H1 (cell line): ENCODE results near the gene NRTN. TPM values are rescaled to one million over a fixed set of nuclear protein-coding genes. Genes with fewer than 3 reads are reported as not detected.
A peak's percentile ranks its signal among the peaks of the same experiment; 100 is the strongest.

Source experiments
- CTCF ChIA-PET: fragments of 300-600 bp; sonication (Branson Sonifier 250); formaldehyde crosslinking; loops from one replicate; lab custom pipeline; 2021; ENCODE audit not compliant: partially characterized antibody; lab: Charles Lee
- POLR2A ChIA-PET: fragments of 300-600 bp; sonication (Branson Sonifier 250); formaldehyde crosslinking; loops from one replicate; lab custom pipeline; 2021; ENCODE audit warnings: inconsistent platforms; ENCODE audit not compliant: partially characterized antibody; lab: Charles Lee
- DNase-seq, 2 experiments: peaks; one replicate each; pipeline versions ENCODE4 v3.0.0 to v3.0.0-alpha.2; 2010 to 2022; ENCODE audit warnings: low spot score in 2 of 2, low read depth in 1 of 2, mixed read lengths in 1 of 2
- FAIRE-seq: peaks from 2 replicates; lab custom pipeline; 2011; peaks lifted over from hg19 to GRCh38; lab: Jason Lieb, UNC
- H2AFZ ChIP-seq: 2 replicates; pipeline ENCODE4 v1.8.1; 2012; ENCODE audit warnings: low read length, inconsistent platforms
- H2AK5ac ChIP-seq: 2 replicates; pipeline ENCODE4 v1.6.1; 2013; ENCODE audit warnings: low read depth, low read length
- H2BK120ac ChIP-seq: replicated peaks from 2 replicates; pipeline ENCODE3; 2013; ENCODE audit warnings: low read depth, low read length, inconsistent platforms
- H2BK12ac ChIP-seq: 2 replicates; pipeline ENCODE4 v1.6.1; 2013; ENCODE audit warnings: low read depth, low read length
- H2BK15ac ChIP-seq: 2 replicates; pipeline ENCODE4 v1.6.1; 2013; ENCODE audit warnings: low read length
- H2BK20ac ChIP-seq: 2 replicates; pipeline ENCODE4 v1.6.1; 2013; ENCODE audit warnings: low read length
- H2BK5ac ChIP-seq: 2 replicates; pipeline ENCODE4 v1.6.1; 2013; ENCODE audit warnings: low read depth, low read length
- H3K14ac ChIP-seq: 2 replicates; pipeline ENCODE4 v1.6.1; 2013; ENCODE audit warnings: inconsistent platforms; ENCODE audit not compliant: insufficient read length
- H3K18ac ChIP-seq: 2 replicates; pipeline ENCODE4 v1.6.1; 2013; ENCODE audit warnings: low read length; ENCODE audit errors: extremely low read depth
- H3K23ac ChIP-seq: 2 replicates; pipeline ENCODE4 v1.6.1; 2013; ENCODE audit warnings: inconsistent platforms; ENCODE audit not compliant: insufficient read length
- H3K23me2 ChIP-seq: 2 replicates; pipeline ENCODE4 v1.6.1; 2013; ENCODE audit warnings: low read depth, low read length
- H3K27ac ChIP-seq: 2 replicates; pipeline ENCODE4 v1.6.1; 2011; ENCODE audit warnings: low read depth, low read length, inconsistent platforms
- H3K27me3 ChIP-seq, 4 experiments: replicated peaks in 1 of 4; 1 replicate in 1 of 4; 2 replicates in 3 of 4; pipeline versions ENCODE4 v1.6.1 to v1.8.1; 2011 to 2013; ENCODE audit warnings: low read length in 3 of 4, mild to moderate bottlenecking in 3 of 4, inconsistent platforms in 2 of 4, mixed read lengths in 2 of 4, moderate library complexity in 1 of 4; ENCODE audit not compliant: control insufficient read depth in 3 of 4, insufficient read depth in 3 of 4; ENCODE audit errors: extremely low read depth in 1 of 4
- H3K36me3 ChIP-seq, 4 experiments: 2 replicates each; pipeline versions ENCODE4 v1.6.1 to v1.8.1; 2011 to 2013; ENCODE audit warnings: mild to moderate bottlenecking in 4 of 4, low read length in 3 of 4, moderate library complexity in 2 of 4, control low read depth in 1 of 4, inconsistent platforms in 1 of 4; ENCODE audit not compliant: insufficient read depth in 4 of 4, control insufficient read depth in 2 of 4
- H3K4ac ChIP-seq: replicated peaks from 2 replicates; pipeline ENCODE3; 2013; ENCODE audit warnings: low read length, low read depth, mixed read lengths, inconsistent platforms; ENCODE audit not compliant: insufficient read length
- H3K4me1 ChIP-seq, 4 experiments: replicated peaks in 1 of 4; 1 replicate in 1 of 4; 2 replicates in 3 of 4; pipeline versions ENCODE4 v1.6.1 to v1.8.1; 2011 to 2013; ENCODE audit warnings: low read length in 3 of 4, inconsistent platforms in 2 of 4, mixed read lengths in 1 of 4; ENCODE audit not compliant: insufficient read depth in 4 of 4, control insufficient read depth in 3 of 4
- H3K4me2 ChIP-seq, 2 experiments: 2 replicates each; pipeline versions ENCODE4 v1.6.1 to v1.8.1; 2011 to 2013; ENCODE audit warnings: low read depth in 2 of 2, low read length in 2 of 2, control low read depth in 1 of 2, inconsistent platforms in 1 of 2, mild to moderate bottlenecking in 1 of 2; ENCODE audit not compliant: insufficient read depth in 1 of 2
- H3K4me3 ChIP-seq, 4 experiments: fragments of 200-600, 300-600 bp in 1 of 4; sonication (generic), shearing (Covaris generic), sonication (Bioruptor Twin) in 1 of 4; 2 replicates each; pipeline versions ENCODE4 v1.5.1 to v1.8.1; 2011 to 2016; ENCODE audit warnings: low read length in 4 of 4, low read depth in 3 of 4, control low read depth in 2 of 4, inconsistent platforms in 2 of 4, mild to moderate bottlenecking in 2 of 4, mixed read lengths in 1 of 4, moderate library complexity in 1 of 4; ENCODE audit not compliant: insufficient read depth in 2 of 4; ENCODE audit errors: extremely low read depth in 1 of 4
- H3K56ac ChIP-seq: replicated peaks from 2 replicates; pipeline ENCODE3; 2013; ENCODE audit warnings: low read depth, mild to moderate bottlenecking, mixed read lengths, low read length, inconsistent platforms; ENCODE audit not compliant: insufficient read length
- H3K79me1 ChIP-seq: 2 replicates; pipeline ENCODE4 v1.6.1; 2013; ENCODE audit warnings: low read depth, low read length, control low read depth
- H3K79me2 ChIP-seq, 2 experiments: 2 replicates each; pipeline versions ENCODE4 v1.6.1 to v1.8.1; 2012 to 2013; ENCODE audit warnings: low read length in 2 of 2, mild to moderate bottlenecking in 2 of 2, inconsistent platforms in 1 of 2; ENCODE audit not compliant: insufficient read depth in 2 of 2, control insufficient read depth in 1 of 2
- H3K9ac ChIP-seq, 4 experiments: replicated peaks in 1 of 4; 1 replicate in 1 of 4; 2 replicates in 3 of 4; pipeline versions ENCODE4 v1.6.1 to v1.8.1; 2011 to 2013; ENCODE audit warnings: low read depth in 3 of 4, low read length in 3 of 4, control low read depth in 2 of 4, mild to moderate bottlenecking in 2 of 4, moderate library complexity in 2 of 4, inconsistent platforms in 1 of 4; ENCODE audit errors: extremely low read depth in 1 of 4
- H3K9me3 ChIP-seq, 2 experiments: 2 replicates each; pipeline versions ENCODE4 v1.6.1 to v1.8.1; 2012 to 2013; ENCODE audit warnings: mild to moderate bottlenecking in 2 of 2, moderate library complexity in 2 of 2, control low read depth in 1 of 2, inconsistent platforms in 1 of 2, low read depth in 1 of 2, low read length in 1 of 2, mixed read lengths in 1 of 2; ENCODE audit not compliant: insufficient read depth in 2 of 2
- H4K20me1 ChIP-seq, 2 experiments: replicated peaks in 1 of 2; 2 replicates each; pipeline versions ENCODE3 to v1.8.1; 2011 to 2013; ENCODE audit warnings: inconsistent platforms in 2 of 2, low read length in 2 of 2, mild to moderate bottlenecking in 1 of 2; ENCODE audit not compliant: insufficient read depth in 2 of 2, control insufficient read depth in 1 of 2
- H4K5ac ChIP-seq: 2 replicates; pipeline ENCODE4 v1.6.1; 2013; ENCODE audit warnings: low read length, low read depth, mixed read lengths, inconsistent platforms; ENCODE audit not compliant: insufficient read length
- H4K8ac ChIP-seq: 2 replicates; pipeline ENCODE4 v1.8.0; 2013; ENCODE audit warnings: mild to moderate bottlenecking, moderate library complexity, low read length, inconsistent platforms; ENCODE audit not compliant: insufficient read depth; ENCODE audit errors: extremely low read depth
- H4K91ac ChIP-seq: replicated peaks from 2 replicates; pipeline ENCODE3; 2013; ENCODE audit warnings: low read length, mixed read lengths, inconsistent platforms; ENCODE audit not compliant: insufficient read length
- CEBPB ChIP-seq: IDR thresholded peaks from 2 replicates; pipeline ENCODE4 v1.6.1; 2012; ENCODE audit warnings: low read depth, low read length
- CREB1 ChIP-seq: IDR thresholded peaks from 2 replicates; pipeline ENCODE4 v1.6.1; 2012; ENCODE audit warnings: inconsistent platforms
- EP300 ChIP-seq, 2 experiments: IDR thresholded peaks; 1 replicate in 1 of 2; 2 replicates in 1 of 2; pipeline ENCODE4 v1.6.1; 2011 to 2012; ENCODE audit warnings: low read depth in 2 of 2, low read length in 2 of 2, mild to moderate bottlenecking in 2 of 2, borderline replicate concordance in 1 of 2, inconsistent platforms in 1 of 2, moderate library complexity in 1 of 2
- EZH2 ChIP-seq: fragments of 200-600 bp; sonication (generic); IDR thresholded peaks from 2 replicates; pipeline ENCODE4 v1.7.1; 2012; ENCODE audit warnings: low read depth, mild to moderate bottlenecking, moderate library complexity, low read length, inconsistent platforms; ENCODE audit not compliant: severe bottlenecking
- JUN ChIP-seq: IDR thresholded peaks from 2 replicates; pipeline ENCODE4 v1.6.1; 2011; ENCODE audit warnings: low read depth, mild to moderate bottlenecking, improper control_type of control experiment, low read length
- RBBP5 ChIP-seq: IDR thresholded peaks from 2 replicates; pipeline ENCODE4 v1.7.1; 2012; ENCODE audit warnings: low read depth, mild to moderate bottlenecking, inconsistent platforms, low read length, moderate library complexity, borderline replicate concordance
- RFX5 ChIP-seq: IDR thresholded peaks from 2 replicates; pipeline ENCODE4 v1.6.1; 2011; ENCODE audit warnings: low read depth, low read length, improper control_type of control experiment, borderline replicate concordance
- SP1 ChIP-seq: IDR thresholded peaks from 2 replicates; pipeline ENCODE4 v1.6.1; 2011; ENCODE audit warnings: low read depth, low read length
- TAF1 ChIP-seq: IDR thresholded peaks from 2 replicates; pipeline ENCODE4 v1.6.1; 2011; ENCODE audit warnings: mild to moderate bottlenecking, low read depth, low read length
- TBP ChIP-seq: IDR thresholded peaks from 2 replicates; pipeline ENCODE4 v1.6.1; 2011; ENCODE audit warnings: low read depth, low read length, improper control_type of control experiment
- ZNF274 ChIP-seq: IDR thresholded peaks from 2 replicates; pipeline ENCODE4 v1.7.0; 2012; ENCODE audit warnings: low read length, borderline replicate concordance; ENCODE audit errors: extremely low read depth
- WGBS, 2 experiments: shearing (Covaris generic) in 1 of 2; methylation state at CpG; one replicate each; pipeline versions ENCODE4 v1.1.6 to v1.1.7; 2013 to 2015; ENCODE audit warnings: low lambda C conversion rate in 2 of 2, mixed read lengths in 2 of 2, inconsistent platforms in 1 of 2, low coverage in 1 of 2, missing lambda C conversion rate in 1 of 2; ENCODE audit not compliant: insufficient replicate concordance in 2 of 2, insufficient coverage in 1 of 2, insufficient read length in 1 of 2; ENCODE audit errors: extremely low coverage in 1 of 2, missing lambda C conversion rate in 1 of 2; 5-methylcytosine and 5-hydroxymethylcytosine counted together
- polyA plus RNA-seq, 7 experiments: library from polyadenylated mRNA; depleted of rRNA in 3 of 7; stranded (reverse) in 5 of 7; unstranded in 2 of 7; fragments of >200 nt in 5 of 7; fragments of 200-250 nt in 2 of 7; gene quantifications; 1 replicate in 5 of 7; 2 replicates in 1 of 7; 4 replicates in 1 of 7; pipeline versions ENCODE4 v1.2.1 to v1.2.3, GENCODE V29; 2011 to 2013; ENCODE audit warnings: missing spikeins in 2 of 7, mixed read lengths in 2 of 7
- total RNA-seq: library from RNA; stranded (reverse); fragmentation: NEBNext Ultra II Directional; extraction: Animal tissue kit (Norgen Biotek cat#: 25700); gene quantifications from 2 replicates; pipeline ENCODE4 v1.2.1, GENCODE V29; 2021
- TF ChIP-seq, protein P1 (sequence below): IDR thresholded peaks from 2 replicates; pipeline ENCODE4 v1.6.1; 2011; ENCODE audit warnings: low read depth, mild to moderate bottlenecking, low read length; ENCODE audit not compliant: insufficient read depth

NRTN gene
- total and polyA plus RNA-seq, 2 of the 8 experiments (the other 6 are each of a cell fraction or from before 2014, with no cell fraction given) = 3.9 to 5.3 TPM

DNA sequence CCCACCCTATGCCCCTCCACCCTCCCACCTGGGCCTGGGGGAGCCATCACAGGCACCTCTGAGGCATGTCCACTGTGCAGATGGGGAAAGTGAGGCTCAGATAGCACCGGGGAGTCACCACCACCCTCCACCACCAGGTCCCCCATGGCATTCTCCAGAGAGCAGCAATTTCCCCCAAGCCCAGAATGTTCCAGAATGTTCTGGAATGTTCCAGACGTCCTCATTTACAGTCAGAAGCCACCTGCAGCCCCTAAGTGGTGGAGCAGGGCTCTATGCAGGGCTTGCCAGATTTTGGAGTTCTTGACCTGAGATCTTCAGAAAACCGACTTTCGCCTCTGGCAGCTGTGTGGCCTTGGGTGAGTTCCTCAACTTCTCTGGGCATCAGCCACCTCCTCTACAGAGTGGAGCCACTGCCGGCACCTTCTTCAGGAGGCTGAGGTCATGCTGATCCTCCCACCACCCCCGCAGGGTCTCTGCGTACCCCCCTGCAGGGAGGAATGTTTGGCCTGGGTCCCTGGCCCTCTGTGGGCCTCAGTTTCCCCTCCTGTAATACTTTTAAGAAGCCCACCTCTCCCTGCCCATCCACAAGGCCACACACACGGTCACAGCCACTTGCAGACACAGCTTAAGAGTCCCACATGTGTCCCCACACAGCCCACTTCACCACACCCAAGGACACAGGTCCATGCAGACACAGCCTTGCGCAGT is 59.3 kb downstream of the NRTN start:
- Histone ChIP-seq H3K18ac (no peak overlapping the region), H2BK5ac (0 out of 2 replicates have a peak overlapping the region, but pooled peaks have one; percentile 5)
- POLR2A ChIA-PET = interaction anchor here (2.1 kb wide), 2 partner anchors 27 to 35 kb away, joined by 6 to 7 read pairs; no protein-coding TSS in a partner anchor
- TF ChIP-seq ZNF274 (no peak), EP300 (IDR thresholded peaks at IDR 0.05; ENCODE audit: borderline replicate concordance in 1 of 2, low read depth in 2 of 2, low read length in 2 of 2) (no peak), CREB1 (no peak), CEBPB (no peak), SP1 (no peak), TBP (no peak), JUN (no peak), TAF1 (no peak), EZH2 (no peak), RFX5 (no peak), RBBP5 (no peak)
- TF ChIP-seq, protein P1, sequence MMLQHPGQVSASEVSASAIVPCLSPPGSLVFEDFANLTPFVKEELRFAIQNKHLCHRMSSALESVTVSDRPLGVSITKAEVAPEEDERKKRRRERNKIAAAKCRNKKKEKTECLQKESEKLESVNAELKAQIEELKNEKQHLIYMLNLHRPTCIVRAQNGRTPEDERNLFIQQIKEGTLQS = no peak

More for the DNA sequence above, 59.3 kb downstream of the NRTN start:
- no peaks in the 10 kb centered on the region for H4K20me1 ChIP-seq
- DNase-seq (no peak), FAIRE-seq (no peak)
- no peak overlapping the region for H2BK15ac ChIP-seq
- H3K23me2 ChIP-seq = no peaks in the 10 kb centered on the region
- no peak overlapping the region for H4K5ac ChIP-seq
- no peaks in the 10 kb centered on the region; a peak in 1 of 7 replicates for H3K4me1 ChIP-seq
- no peak overlapping the region for H3K4me3 ChIP-seq
- H3K9ac ChIP-seq = no peak overlapping the region
- no peak overlapping the region for H2AFZ ChIP-seq
- no peaks in the 10 kb centered on the region for H3K79me2 ChIP-seq
- no peak overlapping the region; the same call in 1 of the 2 replicates for H2AK5ac ChIP-seq
- H3K9me3 ChIP-seq = no peaks in the 10 kb centered on the region
- H3K14ac ChIP-seq = no peak overlapping the region
- CTCF ChIA-PET = interaction anchor here (0.6 to 1.7 kb wide), 4 partner anchors 8 to 60 kb away, joined by 3 to 4 read pairs (median 4); no protein-coding TSS in a partner anchor
- H3K27me3 ChIP-seq = peaks cover 0 to 2% (median 1%) of the 10 kb centered on the region in 4 experiments; a peak in 2 of 7 replicates
- H3K36me3 ChIP-seq = no peaks in the 10 kb centered on the region
- no peak overlapping the region for H3K23ac ChIP-seq
- peak overlapping the region; percentile 65 for H4K91ac ChIP-seq
- H3K56ac ChIP-seq = no peak overlapping the region
- no peak overlapping the region for H3K4ac ChIP-seq
- no peak overlapping the region for H2BK20ac ChIP-seq
- WGBS, 2 experiments = 81% methylated on average over 9 of the region's 9 CpGs; no CpG with 5 or more reads in 1 of the 2 experiments
- H3K4me2 ChIP-seq = no peak overlapping the region
- no peaks in the 10 kb centered on the region for H3K79me1 ChIP-seq
- peak overlapping the region; percentile 43 for H2BK120ac ChIP-seq
- no peak overlapping the region; the same call in 1 of the 2 replicates for H4K8ac ChIP-seq
- no peak overlapping the region for H3K27ac ChIP-seq
- 0 out of 2 replicates have a peak overlapping the region, but pooled peaks have one; percentile 50 for H2BK12ac ChIP-seq
